Measurements from ENCODE around the gene IL3.
A peak's percentile ranks its signal among the peaks of the same experiment; 100 is the strongest.

Gene IL3

DNA sequence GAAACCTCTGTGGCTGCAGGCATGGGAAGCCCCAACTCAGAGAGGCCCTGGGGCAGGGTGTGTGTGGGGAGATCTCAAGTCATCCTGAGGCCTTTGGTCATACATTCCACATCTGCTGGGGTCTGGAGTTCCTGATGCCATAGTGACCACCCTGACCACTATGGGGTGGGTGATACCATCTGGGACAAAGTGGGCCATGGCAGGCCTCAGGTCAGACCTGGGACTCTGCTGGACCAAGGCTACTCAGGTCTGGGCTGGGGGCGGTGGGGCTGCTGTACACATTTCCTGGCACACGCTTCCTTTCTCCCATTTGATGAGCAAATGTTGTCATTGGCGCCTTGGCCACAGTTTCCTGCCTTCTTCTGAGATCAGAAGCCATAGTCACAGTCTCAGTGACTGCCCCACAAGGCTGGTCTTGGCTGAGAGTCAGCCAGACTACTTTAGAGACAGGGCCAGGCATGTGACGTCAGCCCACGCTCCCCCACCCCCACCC, 33.9 kb upstream of the IL3 start:
- peak; percentile 70 for DNase-seq

DNA sequence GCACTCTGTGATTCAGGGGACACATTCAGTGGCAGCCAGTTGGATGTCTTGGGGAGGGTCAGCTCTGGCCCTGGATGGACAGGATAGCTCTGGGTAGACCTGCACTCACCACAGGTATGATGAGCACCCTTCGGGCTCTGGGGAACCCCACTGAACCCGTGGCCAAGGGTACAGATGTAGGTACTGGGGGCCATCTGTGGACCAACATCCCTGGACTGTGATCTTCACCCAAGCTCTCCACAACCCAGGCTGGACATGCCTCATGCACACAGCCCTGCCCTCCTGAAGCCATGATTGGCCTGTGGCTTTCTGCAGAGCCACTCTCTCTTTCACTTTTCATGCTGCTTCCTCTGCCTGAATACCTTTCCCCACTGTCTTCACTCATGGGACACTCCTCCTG, 33.4 kb upstream of the IL3 start:
- DNase-seq: no peak

DNA sequence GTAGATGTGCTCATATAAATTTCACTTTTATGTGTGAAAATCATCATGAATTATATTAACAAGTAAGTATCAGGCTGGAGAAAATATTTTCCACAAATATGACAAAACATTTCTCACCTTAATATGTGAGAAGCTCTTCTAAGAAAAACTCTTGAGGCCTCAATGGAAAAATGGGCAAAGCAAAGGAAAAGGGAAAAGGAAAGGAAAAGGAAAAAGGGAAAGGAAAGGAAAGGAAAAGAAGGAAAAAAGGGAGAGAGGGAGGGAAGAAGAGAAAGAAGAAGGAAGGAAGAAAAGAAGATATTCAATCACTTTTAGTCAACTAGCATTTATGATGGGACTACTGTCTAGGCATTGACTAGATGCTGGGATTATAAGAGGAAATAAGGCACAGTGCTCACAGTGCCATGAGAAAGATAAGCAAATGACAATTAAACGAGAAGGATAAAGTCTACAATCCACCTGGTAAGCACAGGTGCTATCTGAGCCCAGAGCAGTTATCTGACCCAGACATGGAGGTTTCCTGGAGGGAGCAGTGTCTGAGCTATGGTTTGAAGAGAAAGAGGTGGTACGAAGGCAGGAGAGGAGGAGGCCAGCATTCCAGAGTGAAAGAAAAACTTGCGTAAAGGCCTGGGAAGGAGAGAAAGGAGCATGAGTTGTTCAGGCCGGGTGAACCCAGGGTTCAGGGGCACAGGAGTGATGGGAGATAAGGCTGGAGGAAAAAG, 30.7 kb upstream of the IL3 start:
- DNase-seq: no peak

DNA sequence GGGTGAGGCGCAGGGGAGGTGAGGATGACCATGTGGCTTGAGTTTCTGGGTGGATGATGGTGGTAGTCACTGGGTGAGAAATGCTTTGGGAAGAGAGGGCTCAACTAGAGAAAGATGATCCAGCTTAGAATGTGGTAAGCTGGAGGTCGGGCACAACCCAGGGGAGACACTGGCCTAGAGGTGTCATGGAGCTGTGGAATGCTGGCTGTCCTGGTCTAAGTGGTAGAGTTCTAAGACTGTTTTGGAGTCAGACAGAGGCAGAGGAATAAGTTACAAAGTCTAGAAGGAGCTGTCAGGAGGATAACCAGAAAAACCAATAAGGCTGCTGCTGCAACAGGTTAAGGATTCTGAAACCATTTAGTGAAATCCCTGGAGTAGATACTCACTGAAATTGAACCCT, 29.8 kb upstream of the IL3 start:
- DNase-seq: no peak

DNA sequence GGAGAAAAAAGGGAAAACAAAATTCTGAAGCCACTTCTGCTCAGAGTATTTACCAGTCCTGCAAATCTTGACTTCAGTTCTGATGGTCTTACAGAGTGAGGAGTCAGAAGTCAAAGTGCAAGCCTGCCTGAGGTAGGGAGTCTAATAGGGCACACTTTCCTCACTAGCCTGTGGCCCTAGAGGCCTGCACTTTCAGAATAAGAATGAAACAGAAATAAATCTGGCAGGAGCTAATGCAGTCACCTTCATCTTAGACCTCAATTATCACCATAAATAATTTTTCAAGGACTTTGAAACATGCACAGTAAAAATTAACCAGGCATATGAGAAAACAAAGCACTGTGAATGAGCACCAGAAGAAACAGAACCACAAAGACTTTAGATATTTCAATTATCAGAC, 28.3 kb upstream of the IL3 start:
- no peak for DNase-seq

DNA sequence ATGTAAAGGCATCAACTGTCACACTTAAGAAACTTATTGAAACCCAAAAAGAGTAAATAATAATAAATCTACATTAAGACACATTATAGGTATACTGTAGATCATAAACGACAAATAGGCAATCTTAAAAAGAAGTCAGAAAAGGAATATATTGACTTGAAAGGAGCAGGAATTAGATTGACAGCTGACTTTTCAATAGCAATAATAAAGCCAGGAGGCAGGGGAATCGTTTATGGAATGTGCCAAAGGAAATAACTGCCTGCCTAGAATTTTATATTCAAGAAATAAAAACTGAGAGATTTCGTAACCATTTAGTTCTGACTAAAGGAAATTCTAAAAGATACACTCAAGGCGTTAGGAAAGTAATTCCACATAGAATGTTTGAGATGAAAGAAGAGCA, 27.3 kb upstream of the IL3 start:
- no peak for DNase-seq

DNA sequence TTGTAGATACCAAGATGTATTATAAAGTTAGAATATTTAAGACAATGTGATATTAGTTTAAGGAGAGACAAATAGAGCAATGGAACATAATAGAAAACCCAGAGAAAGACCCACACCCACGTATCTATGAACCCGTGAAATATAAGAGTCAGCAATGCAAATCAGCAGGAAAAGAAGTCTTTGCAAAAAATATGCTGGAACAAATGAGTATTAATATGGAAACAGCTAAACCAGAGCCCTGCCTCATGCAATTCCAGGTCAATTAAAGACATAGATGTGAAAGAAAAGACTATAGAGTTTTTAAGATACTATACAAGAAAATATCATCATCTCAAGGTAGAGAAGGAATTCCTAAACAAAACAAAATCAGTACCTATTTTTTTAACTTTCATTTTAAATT, 23.1 kb upstream of the IL3 start:
- no peak for DNase-seq

DNA sequence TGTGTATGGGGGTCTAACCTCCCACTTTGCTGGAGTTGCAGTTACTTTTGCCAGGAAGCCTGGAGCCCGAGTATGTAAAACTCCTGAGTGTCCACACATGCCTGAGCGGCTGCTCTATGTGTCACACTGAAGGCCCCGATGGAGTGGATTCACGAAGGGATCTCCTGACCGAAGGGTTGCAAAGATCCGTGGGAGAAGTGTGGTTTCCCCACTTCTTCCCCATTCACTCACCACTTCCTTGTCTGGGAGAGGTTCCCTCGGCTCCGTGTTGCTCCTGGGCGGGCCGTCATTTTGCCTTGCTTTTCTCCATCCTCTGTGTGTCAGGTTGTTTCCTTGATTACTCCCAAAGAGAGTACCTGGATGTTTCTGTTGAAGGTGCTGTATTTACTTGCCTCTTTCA, 16.2 kb upstream of the IL3 start:
- no peak for DNase-seq

DNA sequence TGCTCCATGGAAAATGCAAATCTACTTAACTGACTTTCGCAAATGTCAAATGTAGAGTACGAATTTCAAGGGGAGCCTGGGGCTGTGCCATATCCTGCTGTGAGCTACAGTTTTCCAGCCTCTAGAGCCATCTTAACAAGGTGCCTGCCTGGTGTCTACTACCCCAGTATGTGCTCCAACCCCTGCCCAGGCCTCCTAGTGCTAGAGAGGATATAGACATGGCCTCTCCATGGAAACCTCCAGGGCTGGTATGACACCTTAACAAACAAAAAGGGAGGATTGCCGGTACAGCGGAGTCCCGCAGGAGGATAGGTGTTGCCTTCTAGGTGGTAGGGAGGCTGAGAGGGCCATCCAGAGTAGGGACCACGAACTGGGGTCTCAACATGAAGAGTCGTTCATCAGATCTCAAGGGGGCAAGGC, 13.6 kb upstream of the IL3 start:
- DNase-seq: no peak

DNA sequence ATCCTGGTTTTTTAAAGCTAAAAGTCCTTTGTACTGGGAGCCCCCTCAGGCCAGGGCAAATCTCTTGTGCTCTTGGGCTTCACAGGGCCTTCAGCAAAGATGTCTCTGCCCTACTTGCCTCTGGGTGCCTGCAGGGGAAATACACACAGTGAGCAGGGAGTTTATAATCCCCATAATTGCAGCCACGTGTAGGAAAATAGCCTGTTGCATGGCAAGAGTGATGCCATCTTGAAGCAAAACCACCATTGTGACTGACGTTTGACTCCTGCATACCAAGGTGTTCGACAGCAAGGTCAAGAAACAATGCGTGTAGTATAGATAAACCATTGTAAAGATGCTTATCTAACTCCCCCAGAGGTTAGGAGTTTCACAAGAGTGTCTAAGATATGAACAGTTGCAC, 11.4 kb upstream of the IL3 start:
- no peak for DNase-seq

DNA sequence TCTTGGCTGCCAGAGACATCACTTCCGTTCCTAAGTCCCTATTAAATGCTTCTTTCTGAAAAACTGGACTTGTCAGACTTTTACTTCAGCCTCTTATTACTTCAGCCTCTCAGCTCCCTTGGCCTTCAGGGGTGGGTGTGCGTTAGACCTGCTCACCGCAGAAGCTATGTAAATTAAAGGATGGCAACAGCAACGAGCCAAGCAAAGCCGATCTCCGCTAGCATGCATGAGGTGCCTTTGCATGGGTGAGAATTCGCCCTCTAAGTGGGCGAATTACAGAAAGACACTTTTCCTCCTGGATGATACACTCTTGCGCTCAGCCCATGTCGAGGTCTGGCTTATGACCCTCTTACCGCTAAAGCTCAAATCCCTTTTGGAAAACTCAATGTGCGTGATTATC, 10.9 kb upstream of the IL3 start:
- DNase-seq: no peak

DNA sequence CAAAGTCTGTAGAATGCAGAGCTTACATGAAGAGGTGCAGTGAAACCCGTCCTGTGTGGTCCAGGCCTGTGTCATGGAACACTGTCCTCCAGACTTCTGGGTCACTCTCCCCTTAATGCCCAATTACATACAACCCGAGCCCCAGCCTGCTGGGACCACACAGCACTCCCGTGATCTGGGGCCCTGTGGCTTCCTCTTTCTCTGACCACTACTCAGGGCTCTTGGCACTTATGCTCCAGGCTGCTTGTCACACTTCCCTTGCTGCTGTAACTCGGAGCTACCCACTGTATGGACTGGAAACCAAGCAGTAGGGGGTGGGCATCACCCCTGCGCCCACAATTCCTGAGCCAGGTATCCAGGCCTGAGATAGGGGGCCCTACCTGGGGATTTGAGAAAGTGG, 10.3 kb upstream of the IL3 start:
- DNase-seq: no peak

DNA sequence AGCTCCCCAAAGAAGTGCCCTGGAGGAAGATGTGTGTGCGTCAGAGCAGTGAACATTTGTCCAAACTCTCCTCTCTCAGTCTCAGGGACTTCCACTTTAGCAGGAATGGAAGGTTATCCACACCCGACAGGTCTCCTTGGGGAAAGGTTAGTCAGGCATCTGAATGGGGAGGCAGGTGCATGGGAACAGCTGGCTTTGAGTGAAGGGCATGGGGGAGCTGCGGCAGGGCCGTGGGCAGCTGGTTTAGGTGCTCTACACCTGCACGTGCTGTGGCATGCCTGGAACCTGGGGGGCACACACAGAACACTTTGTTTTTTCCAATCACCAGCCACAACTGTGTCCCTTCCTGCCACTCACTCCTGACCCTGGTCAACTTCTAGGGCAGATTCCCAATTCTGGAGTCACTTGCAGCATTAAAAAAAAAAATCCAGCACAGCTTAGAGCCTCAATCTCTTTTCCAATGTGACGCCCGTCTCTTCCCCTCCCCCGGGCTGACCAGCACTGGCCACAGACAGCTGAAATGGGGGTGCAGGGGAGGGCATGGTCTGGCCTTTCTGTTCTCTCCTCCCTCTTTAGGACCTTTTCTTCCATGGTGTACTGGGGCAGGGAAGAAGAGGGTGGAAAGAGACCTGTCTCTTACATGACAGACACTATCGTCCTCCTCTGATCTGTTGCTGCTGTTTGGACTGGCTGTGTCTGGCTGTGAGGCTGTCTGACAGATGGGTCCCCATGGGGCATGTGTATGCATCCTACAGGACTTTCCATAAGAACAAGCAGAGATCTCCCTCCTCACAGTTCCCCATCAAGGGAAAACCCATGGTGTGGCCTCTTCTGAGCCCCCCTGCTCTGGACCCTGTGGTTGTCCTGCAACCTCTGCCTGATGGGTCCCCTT, 9.5 kb upstream of the IL3 start:
- no peak for DNase-seq

DNA sequence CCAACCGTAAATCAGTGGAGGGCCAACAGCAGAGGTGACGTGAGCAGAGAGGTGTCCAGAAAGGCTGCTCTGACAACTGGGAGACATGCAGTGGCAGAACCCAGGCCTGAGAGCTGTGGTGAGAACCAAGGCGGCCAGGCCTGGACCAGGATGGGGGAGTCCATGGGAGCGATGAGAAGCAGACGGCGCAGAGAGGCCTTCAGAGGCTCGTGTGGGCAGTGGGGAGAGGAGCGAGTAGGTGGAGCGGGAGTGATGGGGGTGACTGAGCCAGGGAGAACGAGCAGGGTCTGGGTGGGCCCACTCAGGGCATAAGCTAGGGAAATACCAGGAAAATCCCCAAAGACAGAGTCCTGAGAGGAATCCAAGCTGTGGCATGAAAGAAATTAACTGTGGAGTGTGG, 7.9 kb upstream of the IL3 start:
- DNase-seq: no peak

DNA sequence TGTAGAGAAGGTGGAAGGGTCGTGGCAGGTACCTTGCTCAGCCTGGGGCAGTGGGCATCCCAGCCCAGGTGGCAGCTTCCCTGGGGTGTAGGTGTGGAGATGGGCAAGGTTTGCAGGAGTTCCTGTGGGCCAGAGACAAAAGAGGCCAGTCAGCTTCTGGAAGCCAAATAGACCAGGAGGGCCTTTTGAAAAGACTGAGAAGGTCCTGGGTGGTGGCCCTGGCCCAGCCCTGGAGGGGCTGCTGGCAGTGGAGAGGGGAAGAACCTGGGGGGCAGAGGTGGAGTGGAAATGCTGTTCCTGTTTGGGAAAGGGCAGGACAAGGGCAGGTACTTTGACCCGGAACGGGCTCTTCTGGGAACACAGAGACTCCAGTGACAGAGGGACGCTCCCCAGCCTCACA, 7.0 kb upstream of the IL3 start:
- DNase-seq: no peak

DNA sequence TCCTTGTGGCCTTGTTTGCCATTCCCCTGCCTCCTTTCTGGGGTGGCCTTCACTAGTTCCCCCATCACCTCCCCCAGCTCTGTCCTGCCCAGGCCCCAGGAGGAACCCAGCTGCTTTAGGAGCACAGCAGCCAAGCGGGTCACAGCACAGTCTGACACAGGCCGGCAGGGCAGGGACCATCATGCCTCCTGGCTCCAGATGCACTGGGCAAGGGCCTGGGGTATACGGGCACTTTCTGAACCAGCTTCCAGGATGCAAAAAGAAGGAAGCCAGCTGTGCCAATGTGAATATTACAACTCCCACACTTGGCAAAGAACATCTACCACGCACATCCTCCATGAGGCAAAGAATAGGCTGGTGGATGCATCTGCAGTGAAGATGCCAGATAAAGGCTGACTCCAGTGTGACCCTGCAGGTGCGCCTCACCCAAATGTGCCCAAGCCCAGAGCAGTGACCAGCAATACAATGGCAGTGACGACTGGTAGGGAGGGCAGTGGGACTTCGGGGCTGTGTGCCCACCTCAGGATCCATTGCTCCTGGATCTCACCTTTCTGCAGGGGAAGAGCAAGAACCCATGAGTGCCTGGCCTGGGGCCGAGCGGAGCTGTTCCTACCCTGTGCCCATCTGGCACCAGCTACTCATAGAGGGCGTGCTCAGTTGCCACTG, 6.3 kb upstream of the IL3 start:
- no peak for DNase-seq

DNA sequence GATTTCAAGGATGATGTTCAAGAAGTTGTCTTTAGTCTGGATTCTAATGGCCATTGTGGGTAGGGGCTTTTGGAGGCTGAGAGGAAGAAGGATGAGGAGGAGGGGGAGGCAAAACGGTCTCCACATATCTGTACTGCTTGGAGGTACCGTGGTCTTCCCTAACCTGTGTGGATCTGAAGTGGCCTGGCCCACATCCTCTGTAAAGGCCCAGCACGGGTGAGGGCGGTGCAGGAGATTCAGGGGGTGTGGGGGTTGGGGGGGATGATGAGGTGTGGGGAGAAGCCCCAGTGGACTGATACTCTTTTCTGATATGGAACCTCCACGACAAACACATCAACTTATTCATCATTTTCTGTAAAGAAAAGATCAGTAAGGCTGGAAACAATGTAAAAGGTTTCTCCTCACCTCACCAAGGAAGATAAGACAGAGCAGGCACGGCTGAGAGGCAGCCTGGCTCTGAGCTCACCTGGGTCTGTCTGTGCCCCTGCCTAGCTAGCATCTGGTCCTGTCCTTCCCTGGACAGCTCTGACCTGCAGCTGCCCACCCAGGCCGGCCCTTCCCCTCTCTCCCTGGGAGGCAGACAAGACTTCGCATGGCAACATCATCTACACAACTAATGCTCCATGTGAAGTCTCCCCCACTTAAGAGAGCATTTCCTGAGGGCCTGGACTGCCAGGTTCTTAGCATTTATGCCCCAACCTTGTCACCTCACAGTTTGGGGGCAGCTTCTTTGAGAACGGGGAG, 5.6 kb upstream of the IL3 start:
- DNase-seq: no peak

DNA sequence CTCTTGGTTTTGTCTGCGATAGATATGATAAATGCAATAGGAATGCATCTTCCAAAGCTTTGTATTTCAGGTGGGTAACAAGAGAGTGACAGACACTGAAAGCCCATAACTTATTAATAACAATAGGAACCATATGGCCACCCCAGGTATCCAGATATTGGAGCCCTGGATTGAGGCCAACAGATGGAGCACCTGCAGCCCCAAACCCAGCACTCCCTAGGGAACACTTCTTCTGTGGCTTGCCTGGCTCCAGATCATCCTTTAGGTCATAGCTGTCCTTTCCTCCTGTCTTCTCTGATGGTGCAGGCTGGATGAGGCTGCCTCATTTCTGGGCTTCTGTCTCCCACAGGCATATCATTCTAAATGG, 5.0 kb upstream of the IL3 start:
- DNase-seq: no peak

DNA sequence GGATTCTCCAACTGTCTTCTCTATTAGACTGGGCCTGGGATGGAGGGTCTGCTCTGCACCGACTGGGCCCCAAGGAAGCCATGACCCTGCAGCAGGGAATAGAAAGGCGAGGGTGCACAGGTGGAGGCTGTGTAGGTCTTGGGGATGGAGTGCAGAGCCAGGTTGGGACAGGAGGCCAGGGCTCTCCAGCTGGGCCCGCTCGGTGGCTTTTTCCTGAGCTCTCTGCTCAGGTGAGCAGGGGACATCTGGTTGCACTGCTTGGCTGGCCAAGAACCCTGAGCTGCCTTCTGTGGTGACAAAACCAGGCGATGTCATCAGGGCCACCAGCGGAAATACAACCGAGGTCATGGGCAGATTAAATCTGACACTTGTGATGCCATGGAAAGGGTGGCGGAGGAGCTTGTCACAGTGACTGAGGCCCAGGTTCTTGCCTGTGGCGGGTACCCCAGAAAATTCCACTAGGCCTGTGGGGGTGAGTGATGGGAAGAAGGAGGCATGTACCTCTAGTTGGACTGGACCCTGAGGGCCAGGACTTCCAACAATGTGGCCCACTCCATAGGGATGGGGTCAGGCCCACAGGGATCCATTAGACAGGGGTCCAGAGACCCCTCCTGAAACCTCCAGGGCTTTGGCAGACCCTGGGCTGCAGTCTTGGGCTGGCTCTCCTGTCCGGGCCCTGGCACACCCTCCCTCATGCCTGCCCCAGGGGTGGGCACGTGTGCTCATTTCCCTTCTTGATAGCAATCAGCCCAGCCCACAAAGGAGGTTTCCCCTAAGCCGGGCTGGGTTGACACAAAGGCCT, 4.4 kb upstream of the IL3 start:
- DNase-seq: peak; percentile 72

DNA sequence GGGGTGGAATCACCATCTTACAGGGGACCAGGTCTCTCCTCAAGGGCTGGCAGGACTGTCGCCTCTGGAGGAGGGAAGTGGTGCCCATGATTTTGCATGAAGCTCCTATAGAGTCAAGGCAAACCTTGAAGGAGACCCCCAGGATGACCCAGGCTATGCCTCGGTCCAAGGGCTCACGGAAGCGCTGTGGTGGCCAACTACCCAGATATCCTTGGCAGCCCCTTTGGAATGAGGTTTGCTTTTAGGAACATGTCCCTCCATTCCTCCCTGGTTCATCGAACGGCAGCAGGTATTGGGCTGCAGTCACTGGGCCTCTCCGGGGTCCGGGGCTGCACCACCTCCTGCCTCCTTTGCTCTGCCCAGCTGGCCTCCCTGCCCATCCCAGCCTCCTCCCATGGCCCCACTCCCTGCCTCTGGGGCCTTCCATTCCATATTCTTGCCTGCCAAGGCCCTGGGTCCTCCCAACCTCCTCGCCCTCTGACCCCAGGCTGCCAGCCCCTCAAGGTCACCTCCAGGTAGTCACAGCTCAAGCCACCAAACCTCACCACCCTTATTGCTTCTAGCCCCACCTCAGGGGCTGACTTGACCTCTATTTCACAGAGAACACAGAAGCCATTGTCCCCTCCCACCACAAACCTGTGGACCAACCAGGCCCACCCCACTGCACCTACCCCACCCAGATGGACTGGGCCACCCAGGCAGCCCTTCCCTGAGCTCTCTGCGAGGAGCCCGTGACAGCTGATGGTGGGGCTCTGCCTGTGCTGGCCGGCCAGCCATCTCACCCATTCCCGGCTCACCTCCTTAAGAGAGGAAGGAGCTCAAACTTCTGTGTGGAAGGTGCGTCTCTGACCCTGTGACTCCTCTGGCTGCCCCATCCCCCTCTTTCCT, 3.6 kb upstream of the IL3 start:
- DNase-seq: peak; percentile 25

All from stimulated activated CD8-positive, alpha-beta memory T cell treated with anti-CD3 and anti-CD28 coated beads, Interleukin-4, amount 100 ng/mL, for 48 hours (primary cell).